ENCODE data around the gene OTUB1. TPM values are rescaled to one million over a fixed set of nuclear protein-coding genes. Genes with fewer than 3 reads are reported as not detected.

OTUB1 gene
- total and polyA plus RNA-seq, 4 donors: 40.8 to 95.2 (median 72.3) TPM

DNA sequence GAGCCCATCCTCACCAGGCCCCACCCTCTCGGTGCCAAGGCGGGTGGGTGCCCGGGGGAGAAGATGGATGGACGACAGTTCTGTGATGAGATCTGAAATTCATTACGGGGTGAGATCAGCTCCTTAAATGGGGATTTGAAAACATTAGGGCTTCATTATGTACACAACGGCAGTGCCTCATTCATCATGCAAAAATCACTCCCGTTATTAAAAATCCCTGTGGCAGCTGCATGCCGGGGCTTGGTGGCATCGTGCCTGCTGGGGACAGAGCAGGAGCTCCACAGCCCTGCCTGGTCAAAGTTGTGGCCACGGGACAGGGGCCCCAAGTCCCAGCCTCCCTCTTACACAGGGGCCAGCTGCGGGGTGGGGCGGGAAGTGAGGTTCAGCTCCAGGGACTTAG, 20.2 kb downstream of the OTUB1 start:
- 73 to 74% methylated on average over 12 of the region's 12 CpGs for WGBS, 2 donors

DNA sequence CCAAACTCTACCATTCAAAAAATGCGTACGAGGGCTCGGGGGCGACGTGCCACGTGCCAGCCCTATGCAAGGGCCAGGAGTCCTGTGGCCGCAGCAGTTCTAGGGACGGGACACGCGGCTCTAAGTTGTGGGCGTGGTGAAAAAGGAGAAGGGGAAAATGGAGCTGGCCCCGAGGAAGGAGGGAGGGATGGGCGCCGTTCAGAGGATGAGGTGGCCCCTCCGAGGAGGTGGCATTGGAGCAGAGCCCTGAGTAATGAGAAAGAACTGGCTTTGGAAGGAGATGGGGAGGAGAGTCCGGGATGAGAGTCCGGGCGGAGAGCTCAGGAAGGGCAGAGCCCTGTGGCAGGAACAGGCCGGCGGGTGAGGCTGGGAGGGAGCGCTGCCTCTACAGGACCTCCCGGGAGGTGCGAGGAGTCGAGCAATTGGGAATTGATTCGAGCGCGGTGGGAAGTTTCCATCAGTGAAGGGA, 21.0 kb downstream of the OTUB1 start:
- Histone ChIP-seq H3K27ac (ENCODE audit: low read depth in 1 of 2, low read length in 1 of 2) (no peak overlapping the region), H3K9ac (ENCODE audit: insufficient read depth in 1 of 2, low read length in 2 of 2) (no peak overlapping the region), H3K4me1 (ENCODE audit: control insufficient read depth in 5 of 5, insufficient read depth in 5 of 5, low read length in 5 of 5) (peaks cover 0 to 26% (median 5%) of the 10 kb centered on the region in 5 donors), H3K27me3 (ENCODE audit: control insufficient read depth in 3 of 3, insufficient read depth in 3 of 3, low read length in 2 of 3) (peaks cover 0 to 4% (median 0%) of the 10 kb centered on the region in 3 donors), H3K9me3 (ENCODE audit: control insufficient read depth in 4 of 4, insufficient read depth in 3 of 4, low read length in 3 of 4) (no peaks in the 10 kb centered on the region), H3K36me3 (ENCODE audit: control insufficient read depth in 4 of 4, insufficient read depth in 4 of 4, low read length in 4 of 4) (no peaks in the 10 kb centered on the region), H3K4me3 (no peak overlapping the region)
- 2% methylated on average over 22 to 27 of the region's 27 CpGs for WGBS, 2 donors
- DNase-seq: peak; percentile 42 to 58 (median 51)
- peak; percentile 20 for ATAC-seq (ENCODE audit: insufficient read depth, low FRiP score)
- TF ChIP-seq, protein P1, sequence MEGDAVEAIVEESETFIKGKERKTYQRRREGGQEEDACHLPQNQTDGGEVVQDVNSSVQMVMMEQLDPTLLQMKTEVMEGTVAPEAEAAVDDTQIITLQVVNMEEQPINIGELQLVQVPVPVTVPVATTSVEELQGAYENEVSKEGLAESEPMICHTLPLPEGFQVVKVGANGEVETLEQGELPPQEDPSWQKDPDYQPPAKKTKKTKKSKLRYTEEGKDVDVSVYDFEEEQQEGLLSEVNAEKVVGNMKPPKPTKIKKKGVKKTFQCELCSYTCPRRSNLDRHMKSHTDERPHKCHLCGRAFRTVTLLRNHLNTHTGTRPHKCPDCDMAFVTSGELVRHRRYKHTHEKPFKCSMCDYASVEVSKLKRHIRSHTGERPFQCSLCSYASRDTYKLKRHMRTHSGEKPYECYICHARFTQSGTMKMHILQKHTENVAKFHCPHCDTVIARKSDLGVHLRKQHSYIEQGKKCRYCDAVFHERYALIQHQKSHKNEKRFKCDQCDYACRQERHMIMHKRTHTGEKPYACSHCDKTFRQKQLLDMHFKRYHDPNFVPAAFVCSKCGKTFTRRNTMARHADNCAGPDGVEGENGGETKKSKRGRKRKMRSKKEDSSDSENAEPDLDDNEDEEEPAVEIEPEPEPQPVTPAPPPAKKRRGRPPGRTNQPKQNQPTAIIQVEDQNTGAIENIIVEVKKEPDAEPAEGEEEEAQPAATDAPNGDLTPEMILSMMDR (IDR thresholded peaks at IDR 0.05; ENCODE audit: control extremely low read depth, extremely low read depth): no peak

More for the DNA sequence above, 20.2 kb downstream of the OTUB1 start:
- H3K27ac ChIP-seq (ENCODE audit: low read depth in 1 of 2, low read length in 1 of 2): no peak overlapping the region
- H3K4me3 ChIP-seq: no peak overlapping the region
- ATAC-seq (ENCODE audit: insufficient read depth, low FRiP score) (no peak), DNase-seq (no peak)
- no peak overlapping the region for H3K9ac ChIP-seq (ENCODE audit: insufficient read depth in 1 of 2, low read length in 2 of 2)
- peaks cover 0 to 4% (median 0%) of the 10 kb centered on the region in 3 donors for H3K27me3 ChIP-seq (ENCODE audit: control insufficient read depth in 3 of 3, insufficient read depth in 3 of 3, low read length in 2 of 3)
- peaks cover 0 to 33% (median 12%) of the 10 kb centered on the region in 5 donors for H3K4me1 ChIP-seq (ENCODE audit: control insufficient read depth in 5 of 5, insufficient read depth in 5 of 5, low read length in 5 of 5)
- no peaks in the 10 kb centered on the region for H3K9me3 ChIP-seq (ENCODE audit: control insufficient read depth in 4 of 4, insufficient read depth in 3 of 4, low read length in 3 of 4)
- TF ChIP-seq, protein P1 (IDR thresholded peaks at IDR 0.05; ENCODE audit: control extremely low read depth, extremely low read depth): no peak
- H3K36me3 ChIP-seq (ENCODE audit: control insufficient read depth in 4 of 4, insufficient read depth in 4 of 4, low read length in 4 of 4): no peaks in the 10 kb centered on the region

DNA sequence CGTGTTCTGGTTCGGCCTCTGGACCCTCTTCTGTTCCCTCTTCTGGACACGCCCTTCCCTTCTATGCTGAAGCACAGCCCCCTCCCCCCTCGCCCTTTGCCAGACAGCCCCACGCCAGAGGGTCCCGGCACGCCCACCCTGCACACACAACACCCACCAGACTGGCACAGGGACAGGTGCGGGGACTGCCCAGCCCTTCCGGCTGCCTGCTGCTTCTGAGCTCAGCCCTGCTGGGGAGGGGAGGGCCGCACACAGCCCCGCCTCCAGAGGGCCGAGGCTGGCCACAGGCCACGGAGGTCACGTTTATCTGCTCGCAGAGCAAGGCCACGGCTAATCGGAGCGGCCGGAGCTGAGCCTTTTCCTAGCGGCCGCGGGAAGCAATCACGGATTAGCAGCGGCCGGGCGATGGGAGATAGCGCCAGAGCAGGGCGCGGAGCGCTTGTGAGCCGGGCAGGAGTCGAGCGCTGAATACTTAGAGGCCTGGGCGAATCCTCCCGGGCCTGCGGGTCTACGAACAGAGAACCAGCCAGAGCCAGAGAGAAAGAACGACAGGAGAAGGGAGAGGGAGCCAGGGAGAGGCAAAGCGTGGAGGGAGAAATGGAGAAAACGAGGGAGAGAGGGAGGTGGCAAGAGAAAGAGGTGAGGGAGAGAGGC, 21.5 kb downstream of the OTUB1 start:
- Histone ChIP-seq H3K27me3 (ENCODE audit: control insufficient read depth in 3 of 3, insufficient read depth in 3 of 3, low read length in 2 of 3) (peaks cover 0 to 4% (median 0%) of the 10 kb centered on the region in 3 donors), H3K4me3 (no peak overlapping the region), H3K27ac (ENCODE audit: low read depth in 1 of 2, low read length in 1 of 2) (no peak overlapping the region), H3K36me3 (ENCODE audit: control insufficient read depth in 4 of 4, insufficient read depth in 4 of 4, low read length in 4 of 4) (no peaks in the 10 kb centered on the region), H3K9me3 (ENCODE audit: control insufficient read depth in 4 of 4, insufficient read depth in 3 of 4, low read length in 3 of 4) (no peaks in the 10 kb centered on the region), H3K4me1 (ENCODE audit: control insufficient read depth in 5 of 5, insufficient read depth in 5 of 5, low read length in 5 of 5) (peaks cover 0 to 22% (median 0%) of the 10 kb centered on the region in 5 donors), H3K9ac (ENCODE audit: insufficient read depth in 1 of 2, low read length in 2 of 2) (no peak overlapping the region)
- 5 to 7% methylated on average over 40 of the region's 40 CpGs for WGBS, 2 donors
- DNase-seq (peak; percentile 54 to 66 (median 55)), ATAC-seq (ENCODE audit: insufficient read depth, low FRiP score) (peak; percentile 86)
- TF ChIP-seq, protein P1 (IDR thresholded peaks at IDR 0.05; ENCODE audit: control extremely low read depth, extremely low read depth): no peak

All from lung (tissue), 12 donors.